Astrocyte (in vitro differentiated cells and primary cell): ENCODE results near the gene POLR3F. TPM values are rescaled to one million over a fixed set of nuclear protein-coding genes. Genes with fewer than 3 reads are reported as not detected.
A peak's percentile ranks its signal among the peaks of the same experiment; 100 is the strongest.

Experiments used
- microRNA-seq: library from miRNA; unstranded; fragments of <30 nt; microRNA quantifications from one replicate; pipeline ENCODE4 v1.2.0, GENCODE V29; 2020
- total RNA-seq: library from RNA; stranded (reverse); gene quantifications from 2 replicates; pipeline ENCODE4 v1.2.1, GENCODE V29; 2021

Gene POLR3F
- total RNA-seq, 1 donor from 2014 or later: 12.8 TPM

Small RNA genes lying within 50 kb of the gene (microRNA-seq; reads per million reads assigned to microRNA genes)
- gene MIR3192: 3.3 reads per million, percentile 9 among the genes with 10 or more reads in this experiment

Other genes with a start within 250 kb of the POLR3F start
- 10.7 and 12.5 TPM in 2 replicates for gene ZNF133, start 178.9 kb upstream of the POLR3F start, total RNA-seq
- 2.3 and 3.0 TPM in 2 replicates for gene DZANK1, start 360 bp upstream of the POLR3F start, total RNA-seq
- gene RBBP9, start 29.8 kb downstream of the POLR3F start, total RNA-seq: 12.8 and 14.4 TPM in 2 replicates
- 61.5 and 66.4 TPM in 2 replicates for gene SEC23B, start 40.5 kb downstream of the POLR3F start, total RNA-seq
- 51.3 and 56.9 TPM in 2 replicates for gene SMIM26, start 100.0 kb downstream of the POLR3F start, total RNA-seq
- gene DTD1, start 120.7 kb downstream of the POLR3F start, total RNA-seq: 38.1 and 40.5 TPM in 2 replicates